CD4-positive, alpha-beta memory T cell (primary cell): ENCODE data around the gene EVC. TPM values are rescaled to one million over a fixed set of nuclear protein-coding genes. Genes with fewer than 3 reads are reported as not detected.

ENCODE experiments used
- CTCF ChIA-PET: fragments of 350-600 bp; sonication (Branson Sonifier 250); formaldehyde crosslinking; loops from one replicate; lab custom pipeline; 2021; ENCODE audit warnings: inconsistent platforms; ENCODE audit not compliant: partially characterized antibody; lab: Charles Lee
- POLR2A ChIA-PET: fragments of 350-600 bp; sonication (Branson Sonifier 250); formaldehyde crosslinking; loops from one replicate; lab custom pipeline; 2021; ENCODE audit not compliant: partially characterized antibody; lab: Charles Lee
- DNase-seq, 5 donors: peaks; one replicate each; pipeline versions ENCODE4 v3.0.0 to v3.0.0-alpha.2; 2020 to 2022; ENCODE audit warnings: mixed read lengths in 1 of 5
- H3K27ac ChIP-seq: one replicate; pipeline ENCODE4 v1.7.0; 2013; ENCODE audit warnings: low read depth, low read length
- H3K27me3 ChIP-seq: 2 replicates; pipeline ENCODE4 v1.7.0; 2013; ENCODE audit warnings: mild to moderate bottlenecking, low read length, moderate library complexity; ENCODE audit not compliant: insufficient read depth
- H3K36me3 ChIP-seq: 2 replicates; pipeline ENCODE4 v1.7.0; 2013; ENCODE audit warnings: mild to moderate bottlenecking, low read length, moderate library complexity; ENCODE audit not compliant: insufficient read depth
- H3K4me1 ChIP-seq: 2 replicates; pipeline ENCODE4 v1.7.0; 2013; ENCODE audit warnings: mild to moderate bottlenecking, low read length, moderate library complexity; ENCODE audit not compliant: insufficient read depth
- H3K4me3 ChIP-seq, 2 donors: one replicate each; pipeline ENCODE4 v1.7.0; 2013; ENCODE audit warnings: low read length in 2 of 2, mild to moderate bottlenecking in 1 of 2
- H3K9me3 ChIP-seq, 2 donors: one replicate each; pipeline ENCODE4 v1.7.0; 2013; ENCODE audit warnings: low read length in 2 of 2, control low read depth in 1 of 2; ENCODE audit not compliant: control insufficient read depth in 1 of 2
- H3K27ac Mint-ChIP-seq, 7 donors: one replicate each; pipeline ENCODE4 v1.8.0; 2020 to 2021; ENCODE audit warnings: mixed read lengths in 7 of 7, mild to moderate bottlenecking in 6 of 7, inconsistent platforms in 3 of 7, moderate library complexity in 3 of 7
- H3K27me3 Mint-ChIP-seq, 2 donors: one replicate each; pipeline ENCODE4 v1.8.0; 2020 to 2021; ENCODE audit warnings: mixed read lengths in 2 of 2
- H3K36me3 Mint-ChIP-seq, 2 donors: one replicate each; pipeline ENCODE4 v1.8.0; 2020 to 2021; ENCODE audit warnings: mixed read lengths in 2 of 2, inconsistent platforms in 1 of 2, mild to moderate bottlenecking in 1 of 2
- H3K4me1 Mint-ChIP-seq, 4 donors: one replicate each; pipeline ENCODE4 v1.8.0; 2020 to 2021; ENCODE audit warnings: mixed read lengths in 4 of 4, mild to moderate bottlenecking in 1 of 4
- H3K4me3 Mint-ChIP-seq, 8 donors: one replicate each; pipeline ENCODE4 v1.8.0; 2020 to 2021; ENCODE audit warnings: mixed read lengths in 8 of 8, mild to moderate bottlenecking in 7 of 8, moderate library complexity in 6 of 8, inconsistent platforms in 3 of 8
- H3K9me3 Mint-ChIP-seq, 8 donors: one replicate each; pipeline ENCODE4 v1.8.0; 2020 to 2021; ENCODE audit warnings: mixed read lengths in 8 of 8, mild to moderate bottlenecking in 5 of 8, inconsistent platforms in 3 of 8, moderate library complexity in 1 of 8
- intact Hi-C: fragments of 100-400 bp; cut with micrococcal nuclease; formaldehyde crosslinking; loops from one replicate; pipeline ENCODE4 v1.15.1; 2023
- polyA plus RNA-seq, 2 donors: library from polyadenylated mRNA; unstranded; fragments of 300-500 nt; fragmentation: Illumina TruSeq; gene quantifications; one replicate each; pipeline ENCODE4 v1.2.3, GENCODE V29; 2021
- total RNA-seq, 2 experiments: library from RNA; stranded (reverse); gene quantifications; one replicate each; pipeline ENCODE4 v1.2.3, GENCODE V29; 2021

EVC gene
- total and polyA plus RNA-seq, 4 experiments from 2014 or later, result 0.17 to 2.9 (median 2.1) TPM; not detected in 1

DNA sequence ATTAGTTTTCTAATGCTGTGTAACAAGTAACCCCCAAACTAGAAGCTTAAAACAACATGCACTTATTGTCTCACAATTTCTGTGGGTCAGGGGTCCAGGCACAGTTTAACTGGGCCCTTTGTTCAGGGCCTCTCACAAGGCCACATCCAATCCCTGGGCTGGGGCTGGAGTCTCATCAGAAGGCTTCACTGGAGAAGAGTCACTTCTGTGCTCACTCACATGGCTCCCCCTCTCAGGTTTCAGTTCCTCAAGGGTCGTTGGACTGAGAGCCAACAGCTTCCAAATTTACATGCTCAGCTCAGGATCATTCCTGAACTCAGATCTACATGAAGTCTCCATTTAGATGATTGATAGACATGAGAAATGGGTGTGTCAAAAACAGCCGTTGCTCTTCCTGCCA lies 77.1 kb downstream of the EVC start:
- H3K27ac ChIP-seq, result no peak overlapping the region
- H3K9me3 ChIP-seq, result no peaks in the 10 kb centered on the region
- ChIA-PET POLR2A (no interaction called here), CTCF (interaction anchor here (0.6 kb wide), 1 partner anchor 925 kb away, joined by 3 read pairs; no protein-coding TSS in a partner anchor)
- no peaks in the 10 kb centered on the region for H3K36me3 ChIP-seq
- Mint-ChIP-seq H3K27me3 (peaks cover 0 to 2% of the 10 kb centered on the region in 2 donors), H3K27ac (no peak overlapping the region), H3K36me3 (no peaks in the 10 kb centered on the region), H3K9me3 (peaks cover 0 to 1% (median 0%) of the 10 kb centered on the region in 8 donors), H3K4me3 (no peak overlapping the region), H3K4me1 (no peaks in the 10 kb centered on the region)
- no peak overlapping the region for H3K4me3 ChIP-seq
- no peak for DNase-seq
- no peaks in the 10 kb centered on the region for H3K27me3 ChIP-seq
- intact Hi-C loops, result no loop called here
- no peaks in the 10 kb centered on the region for H3K4me1 ChIP-seq

DNA sequence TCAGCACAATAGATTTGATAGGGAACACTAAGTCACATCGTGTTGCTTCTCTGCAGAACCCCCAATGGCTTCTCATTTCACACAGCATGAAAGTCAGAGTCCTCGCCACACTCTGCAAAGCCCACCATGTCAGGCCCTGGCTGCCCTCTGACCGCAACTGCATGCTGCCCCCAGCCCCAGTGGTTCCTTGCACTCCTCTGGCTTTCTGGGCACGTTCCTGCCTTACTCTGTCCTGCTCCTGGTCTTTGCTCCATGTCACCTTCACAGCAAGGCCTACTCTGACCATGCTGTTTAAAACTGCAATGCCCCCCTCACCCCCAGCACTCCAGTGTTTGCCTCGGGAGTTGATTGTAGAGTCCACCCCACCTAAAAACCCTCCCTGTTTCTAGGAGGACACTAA lies 78.1 kb downstream of the EVC start:
- no peaks in the 10 kb centered on the region for H3K9me3 ChIP-seq
- intact Hi-C loops, result no loop called here
- H3K9me3 Mint-ChIP-seq, result peaks cover 0 to 1% (median 0%) of the 10 kb centered on the region in 8 donors
- no peak overlapping the region for H3K27ac ChIP-seq
- peaks cover 0 to 2% of the 10 kb centered on the region in 2 donors for H3K27me3 Mint-ChIP-seq
- H3K4me1 ChIP-seq, result no peaks in the 10 kb centered on the region
- H3K36me3 Mint-ChIP-seq, result no peaks in the 10 kb centered on the region
- H3K27me3 ChIP-seq, result no peaks in the 10 kb centered on the region
- no peak overlapping the region for H3K27ac Mint-ChIP-seq
- H3K4me1 Mint-ChIP-seq, result no peaks in the 10 kb centered on the region
- no peak for DNase-seq
- CTCF ChIA-PET, result no interaction called here
- POLR2A ChIA-PET, result no interaction called here
- H3K4me3 ChIP-seq, result no peak overlapping the region
- no peaks in the 10 kb centered on the region for H3K36me3 ChIP-seq
- no peak overlapping the region for H3K4me3 Mint-ChIP-seq

DNA sequence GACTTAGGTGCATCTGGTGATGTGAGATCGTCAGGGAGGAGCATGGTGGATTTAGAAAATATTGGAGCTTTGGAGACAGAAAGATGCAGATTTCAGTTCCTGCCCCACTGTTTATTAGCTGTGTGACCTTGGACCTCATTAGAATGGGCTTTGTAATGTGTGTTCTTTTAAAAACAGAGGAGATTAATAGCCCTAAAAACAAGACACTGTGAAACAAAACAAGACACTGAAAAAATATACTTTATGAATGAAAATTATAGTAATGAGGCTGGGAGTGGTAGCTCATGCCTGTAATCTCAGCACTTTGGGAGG lies 79.5 kb downstream of the EVC start:
- Histone ChIP-seq H3K36me3 (no peaks in the 10 kb centered on the region), H3K4me1 (no peaks in the 10 kb centered on the region), H3K9me3 (no peaks in the 10 kb centered on the region), H3K27me3 (no peaks in the 10 kb centered on the region), H3K4me3 (no peak overlapping the region), H3K27ac (no peak overlapping the region)
- no peak for DNase-seq
- Mint-ChIP-seq H3K27me3 (peaks cover 0 to 2% of the 10 kb centered on the region in 2 donors), H3K9me3 (peaks cover 0 to 1% (median 0%) of the 10 kb centered on the region in 8 donors), H3K27ac (no peak overlapping the region), H3K4me1 (no peaks in the 10 kb centered on the region), H3K36me3 (no peaks in the 10 kb centered on the region), H3K4me3 (no peak overlapping the region)
- intact Hi-C loops, result no loop called here
- CTCF ChIA-PET, result no interaction called here
- POLR2A ChIA-PET, result no interaction called here

DNA sequence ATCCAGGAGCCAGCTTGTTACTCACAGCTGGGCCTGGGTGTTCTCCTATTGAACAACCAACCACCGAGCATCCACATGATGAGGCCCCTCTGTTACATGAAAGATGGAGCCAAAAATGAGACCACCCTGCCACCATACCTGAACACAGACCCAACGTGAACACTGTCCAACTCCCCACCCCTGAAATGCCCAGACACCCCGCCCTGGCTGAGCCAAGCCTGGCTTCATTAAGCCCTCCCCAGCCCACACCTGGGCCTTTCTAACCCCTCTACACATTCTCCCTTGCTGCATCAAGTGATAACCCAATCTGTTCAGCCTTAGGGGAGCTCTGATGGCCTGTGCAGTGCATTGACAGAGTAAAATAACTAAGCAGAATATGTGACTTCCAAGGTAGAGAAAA lies 80.7 kb downstream of the EVC start:
- no peaks in the 10 kb centered on the region for H3K4me1 ChIP-seq
- H3K36me3 ChIP-seq, result no peaks in the 10 kb centered on the region
- no peaks in the 10 kb centered on the region for H3K9me3 ChIP-seq
- Mint-ChIP-seq H3K4me3 (no peak overlapping the region), H3K4me1 (no peaks in the 10 kb centered on the region), H3K36me3 (no peaks in the 10 kb centered on the region), H3K27ac (no peak overlapping the region), H3K27me3 (peaks cover 0 to 2% of the 10 kb centered on the region in 2 donors), H3K9me3 (peaks cover 0 to 2% (median 0%) of the 10 kb centered on the region in 8 donors)
- CTCF ChIA-PET, result no interaction called here
- H3K4me3 ChIP-seq, result no peak overlapping the region
- H3K27me3 ChIP-seq, result no peaks in the 10 kb centered on the region
- intact Hi-C loops, result no loop called here
- POLR2A ChIA-PET, result no interaction called here
- H3K27ac ChIP-seq, result no peak overlapping the region
- no peak for DNase-seq

DNA sequence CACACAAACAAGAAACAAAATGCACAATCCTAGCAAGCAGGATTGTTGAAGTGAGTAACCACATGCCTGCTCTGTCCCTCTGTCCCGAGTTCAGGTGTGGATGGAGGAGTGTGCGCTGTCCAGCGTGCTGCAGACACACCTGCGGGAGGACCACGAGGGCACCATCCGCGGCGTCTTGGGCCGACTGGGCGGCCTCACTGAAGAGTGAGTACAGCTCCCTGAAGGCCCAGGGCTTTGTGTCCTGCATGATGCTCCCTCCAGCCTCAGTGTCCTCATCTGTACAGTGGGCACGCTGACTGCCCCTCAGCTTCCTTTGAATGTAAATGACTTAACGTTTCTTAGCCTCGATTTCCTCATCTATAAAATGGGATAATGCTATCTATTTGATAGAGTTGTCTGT lies 82.5 kb downstream of the EVC start:
- Histone ChIP-seq H3K9me3 (no peaks in the 10 kb centered on the region), H3K36me3 (no peaks in the 10 kb centered on the region), H3K27ac (no peak overlapping the region), H3K27me3 (no peaks in the 10 kb centered on the region), H3K4me3 (no peak overlapping the region), H3K4me1 (no peaks in the 10 kb centered on the region)
- no peak for DNase-seq
- no peaks in the 10 kb centered on the region for H3K4me1 Mint-ChIP-seq
- H3K4me3 Mint-ChIP-seq, result no peak overlapping the region
- CTCF ChIA-PET, result no interaction called here
- H3K27me3 Mint-ChIP-seq, result no peaks in the 10 kb centered on the region
- no peak overlapping the region for H3K27ac Mint-ChIP-seq
- H3K9me3 Mint-ChIP-seq, result peaks cover 0 to 2% (median 0%) of the 10 kb centered on the region in 8 donors
- POLR2A ChIA-PET, result no interaction called here
- intact Hi-C loops, result no loop called here
- H3K36me3 Mint-ChIP-seq, result no peaks in the 10 kb centered on the region

DNA sequence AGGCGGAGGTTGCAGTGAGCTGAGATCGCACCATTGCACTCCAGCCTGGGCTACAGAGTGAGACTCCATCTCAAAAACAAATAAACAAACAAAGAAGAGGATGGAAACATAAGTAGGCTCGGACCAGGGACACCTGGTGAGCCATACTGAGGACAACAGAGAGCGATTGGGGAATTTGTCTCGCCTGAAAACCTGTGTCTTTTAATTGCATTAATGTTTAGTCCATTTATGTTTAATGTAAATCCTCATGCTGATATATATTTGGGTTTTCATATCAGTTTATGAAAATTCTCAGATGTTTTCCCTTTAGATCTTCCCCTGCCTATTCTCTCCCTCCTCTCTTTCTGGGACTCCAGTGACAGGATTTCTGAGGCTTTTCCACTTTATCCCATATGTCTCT lies 84.6 kb downstream of the EVC start:
- H3K4me1 ChIP-seq, result no peaks in the 10 kb centered on the region
- no peaks in the 10 kb centered on the region for H3K27me3 ChIP-seq
- no peaks in the 10 kb centered on the region for H3K36me3 ChIP-seq
- Mint-ChIP-seq H3K27me3 (no peaks in the 10 kb centered on the region), H3K4me1 (no peaks in the 10 kb centered on the region), H3K9me3 (peaks cover 0 to 2% (median 0%) of the 10 kb centered on the region in 8 donors), H3K36me3 (no peaks in the 10 kb centered on the region), H3K27ac (no peak overlapping the region), H3K4me3 (no peak overlapping the region)
- H3K4me3 ChIP-seq, result no peak overlapping the region
- DNase-seq, result no peak
- ChIA-PET CTCF (no interaction called here), POLR2A (no interaction called here)
- no peaks in the 10 kb centered on the region for H3K9me3 ChIP-seq
- intact Hi-C loops, result no loop called here
- H3K27ac ChIP-seq, result no peak overlapping the region

DNA sequence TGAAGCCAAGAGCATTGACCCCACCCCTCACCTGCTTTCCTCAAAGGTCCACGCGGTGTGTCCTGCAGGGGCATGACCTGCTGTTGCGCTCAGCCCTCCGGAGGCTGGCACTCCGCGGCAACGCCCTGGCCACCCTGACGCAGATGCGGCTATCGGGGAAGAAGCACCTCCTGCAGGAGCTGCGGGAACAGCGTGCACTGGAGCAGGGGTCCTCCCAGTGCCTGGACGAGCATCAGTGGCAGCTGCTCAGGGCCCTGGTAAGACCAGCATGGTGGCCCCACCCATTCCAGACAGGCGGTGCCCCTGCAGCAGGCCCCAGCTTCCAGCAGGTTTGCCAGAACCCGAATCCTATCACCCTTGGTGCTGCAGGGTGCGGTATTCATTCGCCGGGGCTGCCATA lies 86.0 kb downstream of the EVC start:
- no peaks in the 10 kb centered on the region for H3K27me3 ChIP-seq
- Mint-ChIP-seq H3K27me3 (no peaks in the 10 kb centered on the region), H3K4me1 (no peaks in the 10 kb centered on the region), H3K9me3 (peaks cover 0 to 2% (median 0%) of the 10 kb centered on the region in 8 donors), H3K36me3 (no peaks in the 10 kb centered on the region), H3K4me3 (no peak overlapping the region), H3K27ac (no peak overlapping the region)
- ChIA-PET CTCF (no interaction called here), POLR2A (no interaction called here)
- DNase-seq, result no peak
- H3K9me3 ChIP-seq, result no peaks in the 10 kb centered on the region
- H3K4me3 ChIP-seq, result no peak overlapping the region
- H3K36me3 ChIP-seq, result no peaks in the 10 kb centered on the region
- H3K27ac ChIP-seq, result no peak overlapping the region
- intact Hi-C loops, result no loop called here
- no peaks in the 10 kb centered on the region for H3K4me1 ChIP-seq

DNA sequence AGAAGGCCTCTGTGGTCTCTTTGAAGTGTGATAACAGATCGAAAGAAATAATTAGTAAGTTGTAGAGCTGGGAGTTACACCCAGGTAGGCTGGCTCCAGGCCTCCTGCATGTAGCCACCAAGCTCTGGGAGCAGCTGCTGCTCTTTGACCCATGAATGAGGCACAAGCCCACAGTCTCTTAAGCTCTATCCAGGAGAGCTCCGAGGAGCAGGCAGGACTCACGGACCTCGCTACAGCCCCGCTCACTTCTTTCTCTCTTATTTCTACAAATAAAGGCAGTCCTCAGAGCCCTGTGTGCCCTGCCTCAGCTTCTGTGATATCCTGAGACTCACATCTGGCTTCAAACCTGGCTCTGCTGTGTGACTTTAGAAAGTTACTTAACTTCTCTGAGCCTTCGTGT lies 86.9 kb downstream of the EVC start:
- peaks cover 0 to 2% (median 0%) of the 10 kb centered on the region in 8 donors for H3K9me3 Mint-ChIP-seq
- H3K4me3 ChIP-seq, result no peak overlapping the region
- H3K4me3 Mint-ChIP-seq, result no peak overlapping the region
- intact Hi-C loops, result no loop called here
- ChIA-PET CTCF (no interaction called here), POLR2A (no interaction called here)
- no peak for DNase-seq
- H3K27me3 ChIP-seq, result no peaks in the 10 kb centered on the region
- H3K27ac Mint-ChIP-seq, result no peak overlapping the region
- no peak overlapping the region for H3K27ac ChIP-seq
- H3K4me1 Mint-ChIP-seq, result no peaks in the 10 kb centered on the region
- no peaks in the 10 kb centered on the region for H3K36me3 Mint-ChIP-seq
- no peaks in the 10 kb centered on the region for H3K4me1 ChIP-seq
- no peaks in the 10 kb centered on the region for H3K27me3 Mint-ChIP-seq
- no peaks in the 10 kb centered on the region for H3K36me3 ChIP-seq
- no peaks in the 10 kb centered on the region for H3K9me3 ChIP-seq
